HepG2 (cell line): ENCODE data around the gene FGD4.

Experiments
- CTCF ChIP-seq: sonication (generic); formaldehyde crosslinking; IDR thresholded peaks from 2 replicates; pipeline ENCODE4 v1.5.0; 2020; ENCODE audit warnings: mild to moderate bottlenecking, missing genetic modification reagents, moderate library complexity
- XBP1 ChIP-seq: sonication (generic); formaldehyde crosslinking; IDR thresholded peaks from 2 replicates; pipeline ENCODE4 v1.5.0; 2020; ENCODE audit warnings: missing genetic modification reagents
- ZNF138 ChIP-seq: sonication (generic); formaldehyde crosslinking; IDR thresholded peaks from 2 replicates; pipeline ENCODE4 v1.5.0; 2020; ENCODE audit warnings: mild to moderate bottlenecking, low read depth, missing genetic modification reagents

GRCh38 chr12:32360956-32361355, 38.4 kb upstream of the FGD4 start:
- TF ChIP-seq ZNF138 (CRISPR knock-in tag) (no peak), XBP1 (CRISPR knock-in tag) (no peak), CTCF (CRISPR knock-in tag) (no peak)
